ENCODE results near the gene CASP7.

CASP7 gene

DNA sequence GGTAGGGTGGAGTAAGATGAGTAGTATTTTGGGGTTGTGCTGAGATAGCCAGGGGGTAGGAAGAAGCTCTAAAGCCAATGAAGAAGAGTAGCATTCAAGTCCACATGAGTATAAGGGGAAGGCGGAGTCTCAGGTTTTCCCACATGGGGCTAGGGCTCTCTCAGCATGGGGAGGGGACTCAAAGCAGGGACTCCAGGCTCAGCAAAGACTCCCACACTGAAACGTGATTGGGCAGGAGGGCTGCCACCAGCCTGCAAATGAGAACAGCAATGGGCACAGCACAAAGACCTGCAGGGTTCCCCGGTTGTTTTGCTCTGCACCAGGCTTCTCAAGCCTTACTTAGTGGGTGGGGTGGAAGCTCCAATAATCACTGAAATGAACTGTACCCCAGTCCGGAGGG is 14.4 kb upstream of the CASP7 start:
- no peak for DNase-seq (ENCODE audit: low read depth)
- H3K4me3 ChIP-seq (ENCODE audit: low read depth, low read length): no peak overlapping the region
- TF ChIP-seq, protein P1, sequence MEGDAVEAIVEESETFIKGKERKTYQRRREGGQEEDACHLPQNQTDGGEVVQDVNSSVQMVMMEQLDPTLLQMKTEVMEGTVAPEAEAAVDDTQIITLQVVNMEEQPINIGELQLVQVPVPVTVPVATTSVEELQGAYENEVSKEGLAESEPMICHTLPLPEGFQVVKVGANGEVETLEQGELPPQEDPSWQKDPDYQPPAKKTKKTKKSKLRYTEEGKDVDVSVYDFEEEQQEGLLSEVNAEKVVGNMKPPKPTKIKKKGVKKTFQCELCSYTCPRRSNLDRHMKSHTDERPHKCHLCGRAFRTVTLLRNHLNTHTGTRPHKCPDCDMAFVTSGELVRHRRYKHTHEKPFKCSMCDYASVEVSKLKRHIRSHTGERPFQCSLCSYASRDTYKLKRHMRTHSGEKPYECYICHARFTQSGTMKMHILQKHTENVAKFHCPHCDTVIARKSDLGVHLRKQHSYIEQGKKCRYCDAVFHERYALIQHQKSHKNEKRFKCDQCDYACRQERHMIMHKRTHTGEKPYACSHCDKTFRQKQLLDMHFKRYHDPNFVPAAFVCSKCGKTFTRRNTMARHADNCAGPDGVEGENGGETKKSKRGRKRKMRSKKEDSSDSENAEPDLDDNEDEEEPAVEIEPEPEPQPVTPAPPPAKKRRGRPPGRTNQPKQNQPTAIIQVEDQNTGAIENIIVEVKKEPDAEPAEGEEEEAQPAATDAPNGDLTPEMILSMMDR (IDR thresholded peaks at IDR 0.05; ENCODE audit: insufficient read depth, low read depth, low read length, missing control alignments): no peak

GRCh38 chr10:113665806-113666354 is 13.8 kb upstream of the CASP7 start:
- no peak overlapping the region for H3K4me3 ChIP-seq (ENCODE audit: low read depth, low read length)
- TF ChIP-seq, protein P1 (IDR thresholded peaks at IDR 0.05; ENCODE audit: insufficient read depth, low read depth, low read length, missing control alignments): no peak
- no peak for DNase-seq (ENCODE audit: low read depth)

GRCh38 chr10:113666682-113667252 is 12.9 kb upstream of the CASP7 start:
- TF ChIP-seq, protein P1 (IDR thresholded peaks at IDR 0.05; ENCODE audit: insufficient read depth, low read depth, low read length, missing control alignments): no peak
- no peak overlapping the region for H3K4me3 ChIP-seq (ENCODE audit: low read depth, low read length)
- DNase-seq (ENCODE audit: low read depth): peak; percentile 76

GRCh38 chr10:113680190-113681111 is 739 bp downstream of the CASP7 start:
- TF ChIP-seq, protein P1 (IDR thresholded peaks at IDR 0.05; ENCODE audit: insufficient read depth, low read depth, low read length, missing control alignments): no peak
- DNase-seq (ENCODE audit: low read depth): peak; percentile 74

DNA sequence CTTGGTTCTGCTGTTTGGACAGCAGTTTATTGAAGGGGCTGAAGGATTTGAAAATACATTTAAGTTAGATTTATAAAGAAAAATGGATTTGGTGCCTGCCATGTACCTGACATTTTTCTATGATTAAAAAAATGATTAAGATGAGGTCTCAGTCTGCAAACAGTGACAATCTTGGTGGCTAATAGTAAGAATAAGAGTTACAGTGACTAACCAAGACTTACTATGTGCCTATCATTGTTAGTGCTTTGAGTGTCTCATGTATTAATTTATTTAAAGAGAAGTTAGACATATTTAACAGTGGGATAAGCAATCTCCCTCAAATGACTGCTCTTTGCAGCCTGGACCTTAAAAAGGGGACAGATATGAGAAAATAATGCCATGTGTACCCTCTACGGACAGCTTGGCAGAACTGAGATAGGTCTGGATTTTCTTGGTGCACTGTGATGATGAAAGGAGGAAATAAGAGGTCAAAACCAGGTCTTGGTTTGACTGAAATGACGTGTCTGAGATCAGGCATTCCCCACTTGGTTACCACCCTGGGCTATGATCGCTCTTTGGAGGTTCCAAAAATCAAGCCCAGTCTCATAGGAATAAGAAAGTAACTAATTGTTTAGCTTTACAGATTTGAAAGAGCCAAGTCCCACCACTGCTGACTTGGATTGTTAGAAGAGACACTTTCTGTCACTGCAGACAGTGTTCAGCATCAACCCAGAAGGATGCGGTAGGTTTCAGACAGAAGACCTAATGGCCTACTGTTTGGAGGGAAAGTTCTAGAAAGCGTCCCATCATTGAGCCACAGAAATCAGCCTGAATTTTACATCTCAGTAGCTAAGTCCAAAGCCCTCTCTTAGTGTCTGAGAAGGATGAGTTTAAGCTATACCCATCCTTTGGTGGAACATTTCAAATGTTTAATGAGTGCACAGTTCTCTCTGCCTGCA is 2.1 kb downstream of the CASP7 start:
- TF ChIP-seq, protein P1 (IDR thresholded peaks at IDR 0.05; ENCODE audit: insufficient read depth, low read depth, low read length, missing control alignments): no peak
- H3K4me3 ChIP-seq (ENCODE audit: low read depth, low read length): peak overlapping the region; percentile 87
- peak; percentile 88 for DNase-seq (ENCODE audit: low read depth)

More at GRCh38 chr10:113680190-113681111, 739 bp downstream of the CASP7 start:
- H3K4me3 ChIP-seq (ENCODE audit: low read depth, low read length): peak overlapping the region; percentile 87

- no peak overlapping the region for H3K4me3 ChIP-seq (ENCODE audit: low read depth, low read length)
- DNase-seq (ENCODE audit: low read depth): peak; percentile 26
- TF ChIP-seq, protein P1 (IDR thresholded peaks at IDR 0.05; ENCODE audit: insufficient read depth, low read depth, low read length, missing control alignments): no peak
These were observed 3.6 kb downstream of the CASP7 start for GRCh38 chr10:113683300-113683699.

Measured in GM12865 (cell line).